Measurements from ENCODE around the gene MLEC.
A peak's percentile ranks its signal among the peaks of the same experiment; 100 is the strongest.

MLEC gene

GRCh38 chr12:120690978-120691377 is 4.0 kb downstream of the MLEC start:
- CTCF ChIA-PET: interaction anchor here (0.5 to 5.8 kb wide), 2 partner anchors 43 to 251 kb away, joined by 3 to 45 read pairs; no protein-coding TSS in a partner anchor
- H3K9me3 Mint-ChIP-seq: no peaks in the 10 kb centered on the region
- H3K4me3 Mint-ChIP-seq: no peak overlapping the region
- peaks cover 59% of the 10 kb centered on the region for H3K4me1 Mint-ChIP-seq
- no peaks in the 10 kb centered on the region for H3K27me3 Mint-ChIP-seq
- H3K27ac Mint-ChIP-seq: no peak overlapping the region
- H3K36me3 Mint-ChIP-seq: peaks cover 40% of the 10 kb centered on the region
- DNase-seq: no peak

DNA sequence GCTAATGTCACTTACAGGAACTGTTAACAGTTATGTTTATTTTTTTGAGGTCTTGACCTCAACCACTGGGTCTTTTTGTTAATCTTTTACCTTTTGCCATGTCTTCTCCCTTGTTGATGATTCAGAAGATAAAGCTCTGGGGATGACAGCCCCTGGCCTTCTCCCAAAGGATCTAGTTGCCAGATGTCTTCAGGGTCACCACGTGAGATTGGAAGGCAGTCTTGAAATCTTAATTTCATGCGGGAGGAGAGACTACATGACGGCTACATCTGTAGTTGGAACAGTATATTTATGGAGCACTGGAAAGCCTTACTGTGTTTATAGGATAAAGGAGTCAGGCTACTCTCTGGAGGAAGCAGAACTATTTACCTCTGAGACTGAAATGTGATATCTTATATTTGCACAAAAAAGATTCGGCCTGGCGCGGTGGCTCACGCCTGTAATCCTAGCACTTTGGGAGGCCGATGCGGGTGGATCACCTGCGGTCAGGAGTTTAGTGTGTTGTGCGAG is 5.6 kb downstream of the MLEC start:
- Mint-ChIP-seq H3K4me1 (peaks cover 59% of the 10 kb centered on the region), H3K4me3 (no peak overlapping the region), H3K27ac (peak overlapping the region; percentile 50), H3K36me3 (peaks cover 55% of the 10 kb centered on the region), H3K9me3 (no peaks in the 10 kb centered on the region), H3K27me3 (no peaks in the 10 kb centered on the region)
- no peak for DNase-seq
- CTCF ChIA-PET: interaction anchor here (0.9 to 5.8 kb wide), 2 partner anchors 19 to 45 kb away, joined by 3 to 45 read pairs; no protein-coding TSS in a partner anchor

GRCh38 chr12:120693848-120694247 is 6.9 kb downstream of the MLEC start:
- no peaks in the 10 kb centered on the region for H3K9me3 Mint-ChIP-seq
- no peak for DNase-seq
- no peak overlapping the region for H3K4me3 Mint-ChIP-seq
- no peaks in the 10 kb centered on the region for H3K27me3 Mint-ChIP-seq
- CTCF ChIA-PET: interaction anchor here (5.8 kb wide), 1 partner anchor 46 kb away, joined by 45 read pairs; no protein-coding TSS in a partner anchor
- peaks cover 54% of the 10 kb centered on the region for H3K4me1 Mint-ChIP-seq
- H3K36me3 Mint-ChIP-seq: peaks cover 63% of the 10 kb centered on the region
- peak overlapping the region; percentile 9 for H3K27ac Mint-ChIP-seq

- no peaks in the 10 kb centered on the region for H3K9me3 Mint-ChIP-seq
- CTCF ChIA-PET: no interaction called here
- H3K4me1 Mint-ChIP-seq: peaks cover 28% of the 10 kb centered on the region
- H3K27me3 Mint-ChIP-seq: no peaks in the 10 kb centered on the region
- H3K36me3 Mint-ChIP-seq: peaks cover 73% of the 10 kb centered on the region
- no peak overlapping the region for H3K27ac Mint-ChIP-seq
- no peak overlapping the region for H3K4me3 Mint-ChIP-seq
- no peak for DNase-seq
These were observed 9.7 kb downstream of the MLEC start for GRCh38 chr12:120696626-120697025.

DNA sequence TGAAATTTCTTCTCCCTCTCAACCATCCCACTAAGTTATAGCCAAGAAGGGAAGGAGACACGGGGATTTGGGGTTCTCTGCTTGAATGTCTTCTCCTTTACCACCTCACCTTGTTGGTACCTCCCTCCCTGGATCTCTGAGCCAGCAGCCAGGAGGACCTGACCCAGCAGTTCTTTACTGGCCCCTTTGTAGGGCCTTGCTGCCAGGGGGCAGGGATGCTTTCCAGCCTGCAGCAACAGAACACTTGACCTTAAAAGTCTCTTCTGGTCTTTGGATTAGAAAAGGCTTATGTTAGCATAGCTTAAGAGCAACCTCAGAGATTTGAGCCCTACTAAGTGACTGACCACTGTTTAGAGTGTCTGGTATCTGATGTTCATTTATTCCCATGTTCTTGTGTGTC is 10.4 kb downstream of the MLEC start:
- peak; percentile 10 for DNase-seq
- Mint-ChIP-seq H3K9me3 (no peaks in the 10 kb centered on the region), H3K4me1 (peaks cover 20% of the 10 kb centered on the region), H3K27ac (peak overlapping the region; percentile 61), H3K27me3 (no peaks in the 10 kb centered on the region), H3K4me3 (no peak overlapping the region), H3K36me3 (peaks cover 70% of the 10 kb centered on the region)
- CTCF ChIA-PET: interaction anchor here (1.4 to 5.8 kb wide), 2 partner anchors 14 to 49 kb away, joined by 3 to 31 read pairs; no protein-coding TSS in a partner anchor

- DNase-seq: no peak
- Mint-ChIP-seq H3K27ac (no peak overlapping the region), H3K4me1 (peaks cover 8% of the 10 kb centered on the region), H3K9me3 (no peaks in the 10 kb centered on the region), H3K4me3 (no peak overlapping the region), H3K36me3 (peaks cover 65% of the 10 kb centered on the region), H3K27me3 (no peaks in the 10 kb centered on the region)
- CTCF ChIA-PET: interaction anchor here (5.8 kb wide), 1 partner anchor 51 kb away, joined by 31 read pairs; no protein-coding TSS in a partner anchor
These were observed 11.7 kb downstream of the MLEC start for GRCh38 chr12:120698665-120699064.

DNA sequence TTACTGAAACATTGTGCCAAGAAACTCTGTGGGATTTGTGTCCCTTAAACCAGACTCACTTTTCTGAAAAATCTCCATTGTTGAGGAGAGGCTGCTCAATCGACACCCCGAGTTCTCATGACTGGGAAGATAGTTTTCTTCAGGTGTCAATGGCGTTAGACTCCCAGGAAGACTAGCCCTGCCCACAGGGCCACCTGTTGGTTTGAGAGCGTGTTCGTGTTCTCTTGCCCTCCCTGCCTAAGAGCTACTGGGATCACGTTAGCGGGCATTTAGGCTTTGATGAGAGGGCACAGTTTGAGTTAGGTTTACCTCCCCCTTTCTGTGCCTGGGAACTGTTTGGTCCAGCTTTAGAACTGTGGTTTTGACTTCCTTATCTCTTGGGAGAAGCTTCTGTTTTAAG is 12.6 kb downstream of the MLEC start:
- Mint-ChIP-seq H3K36me3 (peaks cover 59% of the 10 kb centered on the region), H3K27me3 (no peaks in the 10 kb centered on the region), H3K4me3 (no peak overlapping the region), H3K27ac (no peak overlapping the region), H3K4me1 (peaks cover 5% of the 10 kb centered on the region), H3K9me3 (no peaks in the 10 kb centered on the region)
- no peak for DNase-seq
- CTCF ChIA-PET: interaction anchor here (0.5 to 5.8 kb wide), 3 partner anchors 10 to 96 kb away, joined by 3 to 31 read pairs (median 6); partner anchors contain the start of gene UNC119B

DNA sequence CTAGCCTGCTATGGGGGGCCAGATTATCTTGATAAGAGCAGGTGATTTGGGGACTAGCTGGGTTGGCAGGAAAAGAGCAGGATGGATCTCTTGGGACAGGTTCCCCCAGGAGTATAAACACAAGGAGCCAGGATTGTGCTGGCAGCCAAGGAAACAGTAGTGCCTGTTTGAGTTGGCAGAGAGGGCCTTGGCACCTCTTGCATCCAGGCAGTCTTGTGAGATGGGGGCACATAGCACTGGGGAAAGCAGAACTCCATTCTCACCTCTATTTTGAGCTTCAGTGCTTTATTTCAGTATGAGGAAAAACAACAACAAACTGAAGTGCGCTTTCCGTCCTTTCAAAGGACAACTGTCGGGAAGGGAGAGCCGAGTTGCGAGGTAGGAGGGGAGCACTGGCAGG is 13.9 kb downstream of the MLEC start:
- CTCF ChIA-PET: interaction anchor here (1.3 to 5.8 kb wide), 3 partner anchors 9 to 53 kb away, joined by 3 to 31 read pairs (median 6); partner anchors contain the start of gene UNC119B
- Mint-ChIP-seq H3K4me1 (peaks cover 5% of the 10 kb centered on the region), H3K4me3 (no peak overlapping the region), H3K27me3 (no peaks in the 10 kb centered on the region), H3K9me3 (no peaks in the 10 kb centered on the region), H3K27ac (peak overlapping the region; percentile 38), H3K36me3 (peaks cover 45% of the 10 kb centered on the region)
- no peak for DNase-seq

- peaks cover 29% of the 10 kb centered on the region for H3K36me3 Mint-ChIP-seq
- H3K4me1 Mint-ChIP-seq: peaks cover 5% of the 10 kb centered on the region
- no peaks in the 10 kb centered on the region for H3K27me3 Mint-ChIP-seq
- no peaks in the 10 kb centered on the region for H3K9me3 Mint-ChIP-seq
- H3K4me3 Mint-ChIP-seq: no peak overlapping the region
- no peak for DNase-seq
- no peak overlapping the region for H3K27ac Mint-ChIP-seq
- CTCF ChIA-PET: interaction anchor here (5.8 kb wide), 1 partner anchor 55 kb away, joined by 31 read pairs; no protein-coding TSS in a partner anchor
These were observed 15.7 kb downstream of the MLEC start for GRCh38 chr12:120702637-120703036.

- CTCF ChIA-PET: no interaction called here
- peaks cover 2% of the 10 kb centered on the region for H3K4me1 Mint-ChIP-seq
- DNase-seq: no peak
- H3K27ac Mint-ChIP-seq: no peak overlapping the region
- no peak overlapping the region for H3K4me3 Mint-ChIP-seq
- no peaks in the 10 kb centered on the region for H3K27me3 Mint-ChIP-seq
- peaks cover 24% of the 10 kb centered on the region for H3K36me3 Mint-ChIP-seq
- H3K9me3 Mint-ChIP-seq: no peaks in the 10 kb centered on the region
These were observed 16.5 kb downstream of the MLEC start for GRCh38 chr12:120703311-120703942.

DNA sequence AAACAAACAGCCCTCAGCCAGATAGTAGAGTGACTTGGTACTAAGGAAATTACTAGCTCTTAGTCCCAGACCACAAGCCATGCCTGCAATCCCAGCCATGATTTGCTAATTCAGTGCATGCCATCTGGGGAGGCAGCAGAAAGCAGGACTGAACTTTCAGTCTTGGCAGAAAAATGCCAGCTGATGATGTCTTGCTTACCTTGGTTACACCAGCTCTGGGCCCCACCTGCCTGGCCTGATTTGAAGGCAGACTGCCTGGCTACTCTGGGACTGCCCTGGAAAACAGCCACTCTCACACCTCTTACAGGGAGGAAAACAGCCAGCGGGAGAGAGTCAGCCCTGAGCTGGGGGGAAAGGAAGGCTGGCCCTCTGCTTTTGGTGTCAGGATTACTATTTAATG is 18.7 kb downstream of the MLEC start:
- H3K27ac Mint-ChIP-seq: no peak overlapping the region
- peaks cover 6% of the 10 kb centered on the region for H3K4me1 Mint-ChIP-seq
- H3K9me3 Mint-ChIP-seq: no peaks in the 10 kb centered on the region
- H3K4me3 Mint-ChIP-seq: no peak overlapping the region
- CTCF ChIA-PET: no interaction called here
- DNase-seq: no peak
- H3K36me3 Mint-ChIP-seq: peaks cover 12% of the 10 kb centered on the region
- no peaks in the 10 kb centered on the region for H3K27me3 Mint-ChIP-seq

DNA sequence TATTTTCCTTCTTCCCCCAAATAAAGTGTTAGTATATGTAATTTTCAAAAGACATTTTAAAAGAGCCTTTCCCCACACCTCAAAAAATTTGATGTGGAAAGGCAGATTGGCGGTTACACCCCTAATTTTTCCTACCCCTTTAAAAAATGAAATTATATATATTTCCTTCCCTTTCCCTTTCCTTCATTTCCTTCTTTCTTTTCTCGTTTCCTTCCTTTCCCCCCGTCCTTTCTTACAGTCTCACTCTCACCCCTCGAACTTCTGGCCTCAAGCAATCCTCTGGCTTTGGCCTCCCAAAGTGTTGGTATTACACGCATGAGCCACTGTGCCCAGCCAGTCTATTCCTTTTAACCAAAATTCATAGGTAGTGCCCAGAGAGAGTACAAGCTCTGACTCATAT is 19.1 kb downstream of the MLEC start:
- DNase-seq: no peak
- Mint-ChIP-seq H3K9me3 (no peaks in the 10 kb centered on the region), H3K36me3 (peaks cover 8% of the 10 kb centered on the region), H3K4me1 (peaks cover 6% of the 10 kb centered on the region), H3K27ac (no peak overlapping the region), H3K27me3 (no peaks in the 10 kb centered on the region), H3K4me3 (no peak overlapping the region)
- CTCF ChIA-PET: no interaction called here

DNA sequence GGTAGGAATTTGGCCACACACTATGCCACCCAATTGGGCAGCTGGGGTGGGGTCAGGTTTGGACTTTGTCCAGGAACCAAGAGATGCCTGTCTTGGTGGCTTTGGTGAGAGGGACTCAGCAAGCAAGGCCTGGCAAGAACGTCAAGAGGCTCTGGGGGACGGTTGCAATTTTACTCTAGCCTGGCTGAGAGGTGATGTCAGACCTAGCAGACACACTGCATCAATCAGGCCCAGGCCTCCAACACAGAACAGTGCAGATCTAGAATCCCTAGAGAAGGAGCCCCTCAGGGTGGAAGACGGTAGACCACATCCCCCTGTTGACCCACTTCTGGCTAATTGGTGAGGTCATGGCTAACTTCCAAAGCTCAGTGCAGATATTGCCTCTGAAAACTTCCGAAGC is 21.7 kb downstream of the MLEC start:
- no peak for DNase-seq
- Mint-ChIP-seq H3K27ac (no peak overlapping the region), H3K36me3 (peaks cover 11% of the 10 kb centered on the region), H3K4me3 (peak overlapping the region; percentile 23), H3K9me3 (no peaks in the 10 kb centered on the region), H3K27me3 (no peaks in the 10 kb centered on the region), H3K4me1 (peaks cover 32% of the 10 kb centered on the region)
- CTCF ChIA-PET: interaction anchor here (1.2 to 5.5 kb wide), 4 partner anchors 8 to 60 kb away, joined by 3 to 50 read pairs (median 5); no protein-coding TSS in a partner anchor

GRCh38 chr12:120710031-120710804 is 23.3 kb downstream of the MLEC start, which contains the start of gene UNC119B:
Gene UNC119B (plus strand): TSS chr12:120710458. CDS start chr12:120710475, 17 bp downstream.
- DNase-seq: peak; percentile 83
- H3K4me1 Mint-ChIP-seq: peaks cover 42% of the 10 kb centered on the region
- peak within 1 kb of the TSS; percentile 75 for H3K27ac Mint-ChIP-seq
- H3K4me3 Mint-ChIP-seq: peak within 1 kb of the TSS; percentile 83
- no peaks in the 10 kb centered on the region for H3K9me3 Mint-ChIP-seq
- CTCF ChIA-PET: interaction anchor here (0.9 to 5.5 kb wide), 7 partner anchors 10 to 128 kb away, joined by 3 to 50 read pairs (median 6); partner anchors contain the start of gene POP5
- peaks cover 17% of the 10 kb centered on the region for H3K36me3 Mint-ChIP-seq
- H3K27me3 Mint-ChIP-seq: no peaks in the 10 kb centered on the region

All from activated naive CD4-positive, alpha-beta T cell treated with anti-CD3 and anti-CD28 coated beads, Interleukin-2, amount 10 ng/mL, durations not matched to agents 7 days and 5 days (primary cell).